ENCODE measurements around the gene AGR2. TPM values are rescaled to one million over a fixed set of nuclear protein-coding genes. Genes with fewer than 3 reads are reported as not detected.
A peak's percentile ranks its signal among the peaks of the same experiment; 100 is the strongest.

Gene AGR2
- total RNA-seq, 1 donor from 2014 or later, result 25.8 TPM

DNA sequence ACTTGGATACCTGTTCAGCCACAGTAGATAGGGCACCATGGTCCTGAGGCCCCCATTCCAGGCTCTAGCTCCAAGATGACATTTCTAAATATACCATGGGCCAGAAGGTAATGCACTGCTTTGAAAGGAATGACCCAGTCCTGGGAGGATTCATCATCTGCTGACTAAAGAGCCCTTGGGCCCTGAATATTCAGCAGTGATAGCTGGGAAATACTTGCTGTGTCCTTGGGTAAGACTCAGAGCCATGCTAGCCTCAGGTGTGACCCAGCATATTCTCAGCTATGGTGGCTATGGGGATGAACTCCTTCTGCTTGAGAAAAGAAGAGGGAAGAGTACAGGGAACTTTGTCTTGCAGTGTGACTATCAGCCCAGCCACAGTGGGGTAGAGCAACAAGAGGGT lies 21.3 kb upstream of the AGR2 start:
- Mint-ChIP-seq H3K4me1 (ENCODE audit: low read depth) (peaks cover 20% of the 10 kb centered on the region), H3K27me3 (no peaks in the 10 kb centered on the region), H3K9me3 (ENCODE audit: low read depth) (peaks cover 30% of the 10 kb centered on the region), H3K27ac (no peak overlapping the region), H3K36me3 (ENCODE audit: insufficient read depth) (peaks cover 9% of the 10 kb centered on the region), H3K4me3 (ENCODE audit: low read depth) (no peak overlapping the region)
- no peak for DNase-seq (ENCODE audit: low spot score, unreplicated experiment)
- TF ChIP-seq, protein P1, sequence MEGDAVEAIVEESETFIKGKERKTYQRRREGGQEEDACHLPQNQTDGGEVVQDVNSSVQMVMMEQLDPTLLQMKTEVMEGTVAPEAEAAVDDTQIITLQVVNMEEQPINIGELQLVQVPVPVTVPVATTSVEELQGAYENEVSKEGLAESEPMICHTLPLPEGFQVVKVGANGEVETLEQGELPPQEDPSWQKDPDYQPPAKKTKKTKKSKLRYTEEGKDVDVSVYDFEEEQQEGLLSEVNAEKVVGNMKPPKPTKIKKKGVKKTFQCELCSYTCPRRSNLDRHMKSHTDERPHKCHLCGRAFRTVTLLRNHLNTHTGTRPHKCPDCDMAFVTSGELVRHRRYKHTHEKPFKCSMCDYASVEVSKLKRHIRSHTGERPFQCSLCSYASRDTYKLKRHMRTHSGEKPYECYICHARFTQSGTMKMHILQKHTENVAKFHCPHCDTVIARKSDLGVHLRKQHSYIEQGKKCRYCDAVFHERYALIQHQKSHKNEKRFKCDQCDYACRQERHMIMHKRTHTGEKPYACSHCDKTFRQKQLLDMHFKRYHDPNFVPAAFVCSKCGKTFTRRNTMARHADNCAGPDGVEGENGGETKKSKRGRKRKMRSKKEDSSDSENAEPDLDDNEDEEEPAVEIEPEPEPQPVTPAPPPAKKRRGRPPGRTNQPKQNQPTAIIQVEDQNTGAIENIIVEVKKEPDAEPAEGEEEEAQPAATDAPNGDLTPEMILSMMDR (IDR thresholded peaks at IDR 0.05; ENCODE audit: unreplicated experiment), result no peak

GRCh38 chr7:16822029-16822428 lies 17.2 kb upstream of the AGR2 start:
- peaks cover 30% of the 10 kb centered on the region for H3K4me1 Mint-ChIP-seq (ENCODE audit: low read depth)
- peaks cover 4% of the 10 kb centered on the region for H3K36me3 Mint-ChIP-seq (ENCODE audit: insufficient read depth)
- H3K4me3 Mint-ChIP-seq (ENCODE audit: low read depth), result peak overlapping the region; percentile 4
- TF ChIP-seq, protein P1 (IDR thresholded peaks at IDR 0.05; ENCODE audit: unreplicated experiment), result no peak
- peak overlapping the region; percentile 72 for H3K27ac Mint-ChIP-seq
- DNase-seq (ENCODE audit: low spot score, unreplicated experiment), result no peak
- no peaks in the 10 kb centered on the region for H3K27me3 Mint-ChIP-seq
- H3K9me3 Mint-ChIP-seq (ENCODE audit: low read depth), result peaks cover 12% of the 10 kb centered on the region

- Mint-ChIP-seq H3K36me3 (ENCODE audit: insufficient read depth) (peaks cover 4% of the 10 kb centered on the region), H3K27ac (no peak overlapping the region), H3K4me1 (ENCODE audit: low read depth) (peaks cover 54% of the 10 kb centered on the region), H3K27me3 (no peaks in the 10 kb centered on the region), H3K9me3 (ENCODE audit: low read depth) (peaks cover 8% of the 10 kb centered on the region), H3K4me3 (ENCODE audit: low read depth) (no peak overlapping the region)
- no peak for DNase-seq (ENCODE audit: low spot score, unreplicated experiment)
- TF ChIP-seq, protein P1 (IDR thresholded peaks at IDR 0.05; ENCODE audit: unreplicated experiment), result no peak
Measured at GRCh38 chr7:16818732-16819131, 13.9 kb upstream of the AGR2 start.

DNA sequence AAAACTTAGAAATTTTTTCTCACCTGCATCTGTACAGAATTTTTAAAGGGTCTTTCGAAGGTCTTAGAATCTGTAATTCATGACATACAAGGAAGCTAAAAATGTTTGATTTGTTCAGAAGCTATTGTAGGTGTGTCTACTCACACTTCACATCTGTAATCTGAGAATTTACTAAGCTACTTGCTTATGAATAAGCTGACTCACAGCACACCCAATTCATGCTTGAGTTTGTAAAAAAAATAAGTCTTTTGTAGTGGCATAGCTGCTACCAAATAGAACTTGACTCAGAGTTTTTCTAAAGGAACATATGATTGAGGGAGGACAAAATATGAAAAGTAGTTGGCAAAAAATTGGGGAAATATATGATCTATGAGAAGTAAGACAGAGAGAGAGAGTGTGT lies 12.7 kb upstream of the AGR2 start:
- no peak for DNase-seq (ENCODE audit: low spot score, unreplicated experiment)
- H3K4me3 Mint-ChIP-seq (ENCODE audit: low read depth), result no peak overlapping the region
- TF ChIP-seq, protein P1 (IDR thresholded peaks at IDR 0.05; ENCODE audit: unreplicated experiment), result no peak
- H3K9me3 Mint-ChIP-seq (ENCODE audit: low read depth), result peaks cover 8% of the 10 kb centered on the region
- peaks cover 48% of the 10 kb centered on the region for H3K4me1 Mint-ChIP-seq (ENCODE audit: low read depth)
- peaks cover 4% of the 10 kb centered on the region for H3K36me3 Mint-ChIP-seq (ENCODE audit: insufficient read depth)
- H3K27me3 Mint-ChIP-seq, result no peaks in the 10 kb centered on the region
- H3K27ac Mint-ChIP-seq, result peak overlapping the region; percentile 37

DNA sequence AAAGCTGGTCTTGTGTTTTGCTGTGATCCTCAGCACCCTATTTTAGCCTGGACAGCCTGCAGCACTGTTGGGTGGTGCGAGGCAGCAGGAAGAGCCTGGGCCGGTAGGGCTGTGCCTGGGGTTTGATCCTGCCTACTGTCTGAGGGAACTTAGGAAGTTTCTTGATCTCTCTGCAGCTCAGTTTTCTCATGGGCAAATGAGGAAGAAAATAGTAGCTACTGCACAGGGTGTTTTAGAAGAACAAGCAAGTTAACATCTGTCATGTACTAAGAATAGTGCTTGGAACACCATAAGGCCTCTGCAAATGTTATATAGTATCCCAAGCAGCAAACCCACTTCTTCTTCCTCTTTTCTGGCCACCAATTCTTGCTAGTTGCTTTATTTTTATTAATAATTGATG lies 12.0 kb upstream of the AGR2 start:
- Mint-ChIP-seq H3K9me3 (ENCODE audit: low read depth) (peaks cover 8% of the 10 kb centered on the region), H3K4me3 (ENCODE audit: low read depth) (no peak overlapping the region), H3K27me3 (no peaks in the 10 kb centered on the region), H3K27ac (no peak overlapping the region), H3K36me3 (ENCODE audit: insufficient read depth) (peaks cover 4% of the 10 kb centered on the region), H3K4me1 (ENCODE audit: low read depth) (peaks cover 42% of the 10 kb centered on the region)
- no peak for DNase-seq (ENCODE audit: low spot score, unreplicated experiment)
- TF ChIP-seq, protein P1 (IDR thresholded peaks at IDR 0.05; ENCODE audit: unreplicated experiment), result no peak

Measured in progenitor cell of endocrine pancreas (in vitro differentiated cells).